NCI-H2171 treated with DMSO at 0.1 percent for 48 hours (cell line): ENCODE data around the gene PKN2.

Source experiments
- DNase-seq: peaks from one replicate; lab custom pipeline; 2025; lab: John Stamatoyannopoulos, UW

Gene PKN2

DNA sequence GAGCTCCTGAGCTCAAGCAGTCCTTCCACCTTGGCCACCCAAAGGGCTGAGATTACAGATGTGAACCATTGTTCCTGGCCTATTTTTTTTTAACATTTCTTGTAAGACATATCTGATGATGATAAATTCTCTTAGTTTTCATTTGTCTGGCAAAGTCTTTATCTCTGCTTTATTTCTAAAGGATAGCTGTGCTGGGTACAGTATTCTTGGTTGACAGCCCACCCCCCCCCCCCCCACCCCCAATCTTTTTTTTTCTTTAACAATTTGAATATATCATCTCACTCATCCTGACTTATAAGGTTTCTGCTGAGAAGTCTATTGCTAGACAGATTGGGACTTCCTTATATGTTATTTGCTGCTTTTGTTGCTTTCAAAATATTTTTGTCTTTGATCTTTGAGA is 51.3 kb downstream of the PKN2 start:
- no peak for DNase-seq

DNA sequence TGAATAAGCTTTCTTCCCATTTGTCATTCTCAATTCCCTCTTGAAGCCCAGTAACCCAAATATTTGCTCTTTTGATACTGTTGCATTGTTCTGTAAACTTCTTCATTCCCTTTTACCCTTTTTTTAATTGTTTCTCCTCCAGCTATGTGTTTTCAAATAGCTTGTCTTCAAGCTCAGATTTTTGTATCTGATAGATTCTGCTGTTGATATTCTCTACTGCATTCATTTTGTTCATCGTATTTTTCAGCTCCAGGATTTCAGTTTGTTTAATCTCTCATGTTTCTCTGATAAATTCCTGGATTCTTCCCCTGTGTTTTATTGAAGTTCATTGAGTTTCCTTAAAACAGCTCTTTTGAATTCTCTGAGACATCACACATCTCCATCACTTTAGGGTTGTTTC is 51.8 kb downstream of the PKN2 start:
- no peak for DNase-seq

DNA sequence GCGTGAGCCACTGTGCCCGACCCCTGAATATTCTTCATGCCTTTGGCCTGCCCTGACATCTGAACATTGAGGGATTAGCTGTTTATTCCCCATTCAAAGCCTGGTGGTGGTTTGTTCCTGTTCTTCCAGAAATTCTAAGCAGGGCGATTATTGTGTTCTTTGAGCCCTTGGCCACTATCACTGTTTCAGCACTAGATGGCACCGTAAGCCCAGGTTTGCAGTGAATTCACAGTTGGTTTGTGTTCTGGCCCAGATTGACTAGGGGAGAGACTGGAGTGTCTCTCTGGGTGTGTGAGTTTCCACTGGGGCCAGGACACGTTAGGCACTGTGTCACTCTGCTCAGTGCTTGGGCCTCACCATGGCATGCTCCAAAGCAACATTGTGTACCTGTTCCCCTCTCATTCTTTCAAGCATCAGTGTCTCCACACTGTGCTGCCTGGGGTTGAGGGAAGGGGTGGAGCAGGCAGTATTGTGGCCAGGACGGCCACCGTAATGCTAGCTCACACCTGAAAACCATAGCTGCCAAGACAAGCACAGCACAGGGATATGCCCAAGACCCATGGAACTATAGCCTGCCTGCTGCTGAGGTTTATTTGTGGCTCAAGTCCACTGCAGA is 52.7 kb downstream of the PKN2 start:
- DNase-seq, result no peak

DNA sequence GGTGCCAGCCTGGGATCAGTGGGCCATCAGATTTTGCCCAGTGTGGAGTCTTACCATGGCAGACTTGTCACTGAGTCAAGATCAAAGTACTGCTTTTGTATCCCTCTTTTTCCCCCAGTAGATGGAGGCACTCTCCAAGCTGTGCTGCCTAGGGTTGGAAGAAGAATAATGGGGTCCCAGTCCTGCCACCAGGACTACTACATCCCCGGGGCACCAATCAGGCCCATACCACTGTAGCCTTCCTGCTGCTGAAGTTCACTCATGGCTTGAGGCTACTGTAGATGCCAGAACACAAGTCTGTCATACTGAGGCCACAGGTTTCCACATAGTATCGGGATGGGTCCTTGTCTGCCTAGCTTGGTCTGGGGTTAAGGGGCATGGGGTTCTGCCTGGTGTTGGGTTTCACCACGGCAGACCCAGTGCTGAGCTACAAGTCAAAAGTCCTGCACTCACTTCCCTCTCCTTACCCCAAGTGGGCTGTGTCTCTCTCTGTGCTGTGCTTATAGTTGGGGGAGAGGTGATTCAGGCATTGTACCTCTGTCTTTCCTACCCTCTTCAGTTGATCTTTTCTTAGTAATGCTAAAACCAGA is 53.4 kb downstream of the PKN2 start:
- no peak for DNase-seq

DNA sequence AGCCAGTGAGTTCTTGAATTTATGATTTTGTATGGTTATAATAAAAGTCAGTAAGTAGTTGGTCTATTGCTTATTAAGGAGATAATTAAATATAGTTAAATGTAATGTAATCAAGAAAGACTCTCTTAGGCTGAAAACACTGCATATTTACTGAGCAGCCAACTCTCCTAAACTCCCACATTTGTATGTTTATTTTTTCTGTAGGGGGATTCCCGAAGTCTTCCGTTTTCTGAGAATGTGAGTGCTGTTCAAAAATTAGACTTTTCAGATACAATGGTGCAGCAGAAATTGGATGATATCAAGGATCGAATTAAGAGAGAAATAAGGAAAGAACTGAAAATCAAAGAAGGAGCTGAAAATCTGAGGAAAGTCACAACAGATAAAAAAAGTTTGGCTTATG is 56.7 kb downstream of the PKN2 start:
- DNase-seq, result no peak

DNA sequence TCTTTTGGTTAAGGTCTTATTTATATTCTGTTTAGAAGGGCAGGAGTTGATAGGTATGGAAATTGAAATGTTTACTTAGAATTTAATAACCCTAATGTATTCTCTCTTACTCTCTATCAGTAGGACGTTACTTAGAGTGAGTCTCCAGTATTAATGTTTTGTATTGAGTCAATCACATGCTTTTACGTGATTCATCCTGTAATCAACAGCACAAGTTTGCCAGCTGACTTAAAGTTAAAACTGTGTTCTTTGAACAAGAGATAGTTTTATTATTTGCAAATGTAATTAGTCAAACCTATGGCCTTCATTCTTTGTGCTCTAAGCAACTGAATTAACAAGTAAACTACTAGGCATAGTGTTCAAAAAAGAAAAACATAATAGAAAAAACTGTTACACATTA is 57.3 kb downstream of the PKN2 start:
- DNase-seq, result no peak

DNA sequence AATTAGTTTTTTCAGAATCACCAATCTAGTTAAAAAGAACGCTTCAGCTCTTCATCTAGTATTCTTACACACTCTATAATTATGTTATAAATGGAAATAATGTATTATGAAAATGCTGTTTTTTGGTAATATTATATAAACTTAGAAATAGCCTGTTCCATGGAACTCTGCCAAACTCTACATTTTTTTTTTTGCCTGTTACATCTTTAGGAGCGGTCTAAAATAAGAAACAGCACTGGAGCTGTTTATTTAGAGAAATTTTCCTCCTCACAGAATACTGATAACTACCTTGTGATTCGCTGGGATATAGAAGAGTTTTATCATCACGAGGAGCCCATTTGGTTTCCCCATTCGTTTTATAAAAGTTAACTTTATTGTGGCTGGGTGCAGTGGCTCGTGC is 58.5 kb downstream of the PKN2 start:
- DNase-seq, result no peak

DNA sequence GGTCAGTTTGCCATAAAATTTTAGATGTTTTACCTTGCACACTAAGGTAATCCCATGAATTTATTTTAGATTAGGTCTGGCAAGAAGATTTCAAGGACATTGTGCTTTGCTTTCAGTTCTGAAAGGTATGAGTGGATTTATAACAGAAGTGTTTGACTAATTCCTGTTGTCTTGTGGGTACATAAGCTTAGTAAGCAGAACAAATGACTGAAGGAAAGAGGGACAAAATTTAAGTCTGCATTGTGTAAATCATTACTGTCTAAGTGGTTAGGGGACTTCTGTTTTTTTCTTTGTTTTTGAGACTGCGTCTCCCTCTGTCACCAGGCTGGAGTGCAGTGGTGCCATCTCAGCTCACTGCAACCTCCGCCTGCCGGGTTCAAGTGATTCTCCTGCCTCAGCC is 60.1 kb downstream of the PKN2 start:
- no peak for DNase-seq

DNA sequence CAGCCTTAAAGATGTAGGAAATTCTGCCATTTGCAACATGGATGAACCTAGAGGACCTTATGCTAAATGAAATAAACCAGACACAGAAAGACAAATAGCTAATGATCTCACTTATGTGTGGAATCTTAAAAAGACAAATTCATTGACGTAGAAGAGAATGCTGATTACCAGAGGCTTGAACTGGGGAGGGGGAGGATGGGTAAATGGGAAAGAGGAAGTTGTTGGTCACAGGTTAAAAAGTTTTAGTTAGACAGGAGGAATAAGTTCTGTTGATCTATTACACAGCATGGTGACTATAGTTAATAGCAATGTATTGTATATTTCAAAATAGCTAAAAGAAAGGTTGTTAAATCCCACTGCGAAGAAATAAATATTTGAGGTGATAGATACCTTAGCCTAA is 62.8 kb downstream of the PKN2 start:
- DNase-seq, result no peak

DNA sequence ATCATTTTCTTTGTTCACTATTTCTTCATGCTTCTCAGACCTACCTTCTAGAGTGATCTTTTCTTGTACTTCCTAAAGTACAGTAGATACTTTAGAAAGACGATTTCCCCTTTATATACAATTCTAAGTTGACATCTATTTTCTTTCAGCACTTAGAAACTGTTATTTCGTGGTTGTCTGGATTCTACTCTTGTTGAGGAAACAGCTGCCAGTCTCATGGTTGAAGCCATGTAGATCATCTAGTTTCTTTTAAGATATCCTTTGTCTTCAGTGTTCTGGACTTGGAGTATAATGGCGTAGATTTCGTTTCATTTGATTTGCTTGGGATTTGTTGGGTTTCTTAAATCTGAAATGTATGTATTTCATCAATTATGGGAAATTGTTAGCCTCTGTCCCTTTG is 67.6 kb downstream of the PKN2 start:
- no peak for DNase-seq

DNA sequence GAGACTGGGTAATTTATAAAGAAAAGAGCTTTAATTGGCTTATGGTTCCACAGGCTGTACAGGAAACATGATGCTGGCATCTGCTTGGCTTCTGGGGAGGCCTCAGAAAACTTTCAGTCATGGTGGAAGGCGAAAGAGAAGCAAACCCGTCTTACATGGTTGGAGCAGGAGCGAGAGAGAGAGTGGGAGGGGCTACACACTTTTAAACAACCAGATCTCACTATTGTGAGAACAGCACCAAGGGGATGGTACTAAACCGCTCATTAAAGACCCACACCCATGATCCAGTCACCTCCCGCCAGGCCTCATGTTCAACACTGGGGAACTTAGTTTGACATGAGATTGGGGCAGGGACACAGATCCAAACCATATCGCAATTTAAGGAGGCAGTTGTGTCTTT is 69.4 kb downstream of the PKN2 start:
- no peak for DNase-seq

DNA sequence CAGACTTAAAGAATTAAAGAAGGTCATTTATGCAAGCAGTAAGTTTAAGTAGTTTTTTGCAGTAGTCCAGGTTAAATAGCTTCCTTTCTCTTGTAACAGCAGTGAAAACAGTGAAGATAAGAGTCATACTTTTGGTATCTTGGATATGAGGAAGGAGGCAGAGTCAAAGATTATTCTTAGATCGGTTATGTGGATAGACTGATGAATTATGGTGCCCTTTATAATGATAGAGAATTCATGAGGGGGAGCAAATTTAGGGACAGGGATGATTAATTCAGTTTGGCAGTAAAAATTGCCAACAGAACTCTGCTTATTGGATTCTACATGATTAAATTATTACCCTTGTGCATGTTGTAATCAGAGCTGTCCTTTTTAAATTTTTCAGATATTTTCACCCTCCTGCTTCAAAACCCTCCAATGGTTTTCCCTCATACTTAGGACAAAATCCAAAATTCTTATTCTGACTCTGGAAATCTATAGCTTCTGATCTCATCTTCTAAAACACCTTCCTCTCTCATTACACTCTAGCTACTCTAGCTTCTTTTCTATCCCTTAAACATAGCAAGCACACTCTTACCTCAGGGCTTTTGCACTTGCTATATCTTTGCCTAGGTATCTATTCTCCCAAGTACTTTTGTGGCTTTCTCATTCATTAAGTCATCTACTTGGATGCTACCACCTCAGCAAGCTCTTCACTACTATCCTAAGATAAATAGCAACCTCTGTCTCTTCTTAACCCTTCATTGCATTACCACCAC is 79.8 kb downstream of the PKN2 start:
- DNase-seq, result no peak

DNA sequence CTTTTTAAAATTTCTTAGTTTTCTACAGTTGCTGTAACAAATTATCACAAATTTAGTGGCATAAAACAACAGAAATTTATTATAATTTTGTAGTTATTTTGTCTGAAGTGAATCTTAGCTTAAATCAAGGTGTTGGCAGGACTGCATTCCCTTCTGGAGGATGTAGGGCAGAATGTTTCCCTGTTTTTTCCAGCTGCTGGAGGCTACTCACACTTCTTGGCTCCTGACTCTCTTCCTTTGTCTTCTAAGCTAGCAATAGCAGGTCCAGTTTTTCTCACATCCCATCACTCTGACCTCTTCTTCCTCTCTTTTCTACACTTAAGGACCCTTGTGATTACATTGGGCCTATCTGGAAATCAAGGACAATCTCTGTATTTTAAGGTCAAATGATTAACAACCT is 84.1 kb downstream of the PKN2 start:
- DNase-seq, result no peak

DNA sequence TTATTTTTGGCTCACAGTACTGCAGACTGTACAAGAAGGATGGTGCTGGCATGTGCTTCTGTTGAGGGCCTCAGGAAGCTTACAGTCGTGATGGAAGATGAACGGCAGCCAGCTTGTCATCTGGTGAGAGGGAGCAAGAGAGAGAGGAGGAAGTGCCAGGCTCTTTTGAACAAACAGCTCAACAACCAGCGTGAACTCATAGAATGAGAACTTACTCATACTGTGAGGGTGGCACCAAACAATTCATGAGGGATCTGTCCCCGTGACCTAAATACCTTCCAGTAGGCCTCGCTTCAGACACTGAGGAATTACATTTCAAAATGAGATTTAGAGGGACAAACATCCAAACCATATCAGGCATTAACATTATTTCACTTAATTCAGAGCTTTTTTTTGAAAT is 84.7 kb downstream of the PKN2 start:
- DNase-seq, result no peak

DNA sequence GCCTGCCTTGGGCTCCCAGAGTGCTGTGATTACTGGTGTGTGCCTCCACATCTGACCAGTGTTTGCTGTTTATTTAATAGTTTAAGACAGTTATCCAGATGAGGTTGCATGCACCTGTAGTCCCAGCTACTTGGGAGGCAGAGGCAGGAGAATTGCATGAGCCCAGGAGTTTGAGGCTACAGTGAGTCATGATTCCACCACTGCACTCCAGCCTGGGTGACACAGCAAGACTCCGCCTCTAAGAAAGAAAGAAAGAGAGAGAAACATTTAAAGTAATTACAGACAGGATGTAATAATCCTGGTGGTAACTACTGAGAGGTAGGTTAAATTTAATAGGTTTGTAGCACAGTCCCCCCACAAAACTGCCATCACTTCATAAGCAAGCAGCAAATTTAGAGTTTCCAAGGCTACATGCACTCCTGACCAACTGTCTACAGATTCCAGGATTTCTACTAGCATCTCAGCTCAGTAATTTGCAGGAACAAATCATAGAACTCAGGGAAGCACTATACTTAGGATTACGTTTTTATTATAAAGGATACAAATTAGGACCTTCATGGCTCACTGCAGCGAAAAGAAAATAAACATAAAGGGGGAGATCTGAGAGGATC is 89.6 kb downstream of the PKN2 start:
- no peak for DNase-seq

DNA sequence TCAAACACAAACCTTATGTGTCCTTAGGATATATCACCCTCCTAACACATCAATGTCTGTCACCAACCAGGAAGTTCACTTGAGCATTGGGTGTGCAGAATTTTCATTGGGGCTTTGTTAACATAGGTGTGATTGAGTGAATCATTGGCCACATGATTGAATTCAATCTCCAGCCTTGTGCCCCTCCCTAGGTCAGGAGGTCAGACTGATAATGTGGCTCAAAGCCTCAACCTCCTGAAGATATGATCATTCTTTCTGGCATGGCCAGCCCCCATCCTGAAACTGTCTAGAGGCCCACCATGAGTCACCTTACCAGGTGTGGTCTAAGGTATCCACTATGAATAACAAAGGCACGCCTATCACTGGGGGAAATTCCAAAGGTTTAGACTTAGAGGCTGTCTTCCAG is 90.1 kb downstream of the PKN2 start:
- DNase-seq, result no peak

DNA sequence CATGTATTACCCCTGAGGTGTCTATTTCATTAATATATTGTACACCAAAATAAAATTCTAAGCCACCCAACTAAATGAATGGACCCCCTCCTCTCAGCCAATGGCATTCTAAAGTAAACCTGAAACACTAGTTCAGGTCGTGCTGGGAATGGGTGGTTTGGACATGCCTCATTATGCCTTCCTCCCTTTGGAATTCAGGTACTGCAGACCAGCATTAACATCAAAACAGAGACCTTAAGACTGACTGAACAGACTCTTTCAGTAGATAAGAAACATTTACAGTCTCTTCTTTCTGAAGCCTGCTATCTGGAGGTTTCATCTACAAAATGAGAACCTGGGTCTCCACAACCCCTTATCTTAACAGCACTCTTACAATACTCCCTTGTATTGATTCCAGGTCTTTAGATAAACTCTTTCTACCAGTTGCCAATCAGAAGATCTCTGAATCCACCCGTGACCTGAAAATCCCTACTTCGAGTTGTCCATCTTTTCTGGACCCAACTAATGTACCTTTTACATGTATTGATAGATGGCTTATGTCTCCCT is 93.6 kb downstream of the PKN2 start:
- no peak for DNase-seq

DNA sequence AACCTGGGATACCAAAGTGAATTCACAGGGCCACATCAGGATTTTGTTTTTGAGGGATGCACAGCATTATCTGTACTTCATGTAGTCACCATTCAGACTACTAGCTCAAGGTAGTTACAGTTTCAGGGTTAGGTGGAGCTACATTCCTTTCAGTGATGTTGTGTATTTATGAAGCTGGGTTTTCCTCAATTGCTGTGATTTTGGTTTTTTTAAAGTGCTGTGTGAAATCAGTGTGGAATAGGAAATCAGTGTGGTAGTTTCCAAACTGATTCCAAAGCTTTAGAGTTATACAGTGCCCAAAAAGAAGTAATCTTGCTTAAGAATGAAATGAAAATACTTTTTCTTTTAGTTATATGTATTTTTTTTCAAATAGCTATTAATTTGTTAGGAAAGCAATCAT is 95.8 kb downstream of the PKN2 start:
- no peak for DNase-seq

DNA sequence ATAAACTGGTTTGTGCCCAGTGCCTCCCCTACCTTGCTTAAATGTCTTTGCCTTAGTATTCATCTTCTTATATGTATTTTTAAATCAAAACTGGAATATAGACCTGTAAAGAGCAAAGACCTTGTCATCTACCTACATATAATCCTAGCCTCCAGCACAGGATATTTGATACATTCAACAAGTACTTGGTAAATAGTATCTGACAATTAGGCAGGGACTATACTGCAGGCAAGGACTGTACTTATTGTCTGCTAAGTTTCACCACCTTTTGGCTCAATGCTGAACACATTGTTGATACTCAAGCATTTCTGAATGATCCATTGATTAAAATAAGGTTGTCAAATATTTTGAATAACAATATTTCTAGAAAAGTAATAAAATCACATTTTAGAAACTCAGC is 96.4 kb downstream of the PKN2 start:
- no peak for DNase-seq

DNA sequence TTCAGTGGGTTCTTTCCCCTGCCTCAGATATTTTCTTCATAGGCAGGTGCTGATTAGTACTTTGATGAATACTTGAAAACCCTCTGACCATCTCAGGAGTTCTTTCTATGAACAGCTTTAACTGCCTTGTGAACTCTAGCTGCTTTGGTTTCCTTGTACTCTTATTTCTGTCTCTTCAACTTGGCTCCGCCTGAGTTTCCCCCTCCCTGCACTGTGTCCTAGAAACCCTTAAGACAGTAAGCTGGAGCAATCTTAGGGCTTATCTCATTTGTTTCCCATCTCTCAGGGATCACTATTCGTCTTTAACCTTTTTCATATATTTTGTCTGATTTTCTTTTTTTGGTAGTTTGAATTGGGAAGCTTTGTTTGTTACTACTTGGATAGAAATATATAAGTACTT is 99.1 kb downstream of the PKN2 start:
- no peak for DNase-seq

DNA sequence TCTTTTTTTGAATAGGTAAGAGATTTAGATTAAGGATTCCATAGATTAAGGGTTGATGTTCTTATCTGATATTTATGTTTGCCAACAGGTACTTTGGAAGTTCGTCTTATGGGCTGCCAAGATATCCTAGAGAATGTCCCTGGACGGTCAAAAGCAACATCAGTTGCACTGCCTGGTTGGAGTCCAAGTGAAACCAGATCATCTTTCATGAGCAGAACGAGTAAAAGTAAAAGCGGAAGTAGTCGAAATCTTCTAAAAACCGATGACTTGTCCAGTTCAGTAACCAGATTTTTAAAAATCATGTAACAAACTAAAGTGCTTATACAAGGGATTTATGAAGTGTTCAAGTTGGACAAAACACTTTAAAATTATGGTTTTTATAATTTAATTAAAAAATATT is 100.5 kb downstream of the PKN2 start:
- no peak for DNase-seq

DNA sequence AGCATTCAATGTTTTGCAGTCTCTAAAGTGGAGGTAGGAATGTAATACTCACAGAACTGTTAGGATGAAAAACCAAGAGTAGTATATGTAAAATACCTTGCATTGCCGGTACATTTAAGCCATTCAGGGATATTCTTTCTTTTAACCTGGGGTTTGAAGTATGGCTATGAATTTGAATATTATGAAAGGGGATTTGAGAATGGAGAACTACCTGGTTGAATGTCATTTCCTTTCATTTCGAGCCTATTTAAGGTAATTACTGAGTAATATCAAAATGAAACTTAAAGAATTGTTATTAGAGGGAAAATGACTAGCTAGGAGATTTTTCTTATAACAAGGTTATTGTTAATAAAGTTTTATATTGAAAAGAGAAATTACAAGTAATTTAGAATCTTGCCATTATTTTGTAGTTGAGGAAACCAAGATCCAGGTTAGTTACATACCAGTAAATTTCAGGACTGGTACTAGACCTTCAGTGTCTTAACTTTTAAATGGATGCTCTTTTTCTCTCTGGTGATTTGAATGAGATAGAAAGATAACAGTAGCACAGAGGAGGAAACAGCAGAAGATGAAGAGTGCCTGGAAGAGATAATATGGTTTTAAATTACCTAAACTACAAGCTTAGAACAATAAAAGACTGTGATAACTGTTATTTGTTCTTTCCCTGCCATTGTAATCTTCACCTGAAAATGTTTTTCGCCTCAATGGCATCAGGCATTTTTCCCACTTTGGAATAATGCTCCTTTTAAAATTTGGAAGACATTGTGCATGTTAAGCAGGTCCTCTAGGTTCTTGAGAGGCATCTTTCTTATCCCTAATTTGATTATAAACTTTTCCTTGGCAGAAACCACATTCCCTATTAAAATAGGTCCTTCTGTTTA is 103.2 kb downstream of the PKN2 start:
- no peak for DNase-seq
